GM12878 (cell line): ENCODE data around the gene ADARB1. TPM values are rescaled to one million over a fixed set of nuclear protein-coding genes. Genes with fewer than 3 reads are reported as not detected.

Experiments used
- ATAC-seq: fragments of 200-7000 bp; cut with Tn5 transposase; 3 replicates; pipeline ENCODE4 v1.9.1; 2020; ENCODE audit warnings: mild to moderate bottlenecking, moderate library complexity
- BruUV-seq: library from RNA; stranded (reverse); fragments of 400-500 nt; replicated peaks from 2 replicates; lab custom pipeline; 2021; lab: Mats Ljungman, UMichigan
- CTCF ChIA-PET: fragments of 300-600 bp; sonication (Branson Sonifier 250); formaldehyde crosslinking; extraction: SDS; loops from one replicate; lab custom pipeline; 2021; ENCODE audit warnings: inconsistent platforms; lab: Yijun Ruan, JAX
- POLR2A ChIA-PET: fragments of 350-600 bp; formaldehyde crosslinking; extraction: SDS; loops from one replicate; lab custom pipeline; 2021; ENCODE audit warnings: inconsistent platforms; lab: Charles Lee
- RAD21 ChIA-PET: fragments of 300-600 bp; sonication (Branson Sonifier 250); formaldehyde crosslinking; loops from one replicate; lab custom pipeline; 2023; ENCODE audit warnings: antibody characterized with exemption; ENCODE audit not compliant: unreplicated experiment; lab: Charles Lee
- SMC1A ChIA-PET: fragments of 300-600 bp; sonication (Branson Sonifier 250); formaldehyde crosslinking; loops from one replicate; lab custom pipeline; 2023; ENCODE audit not compliant: unreplicated experiment, uncharacterized antibody; lab: Charles Lee
- DNase-seq: peaks from one replicate; pipeline ENCODE4 v3.0.0-alpha.2; 2011; ENCODE audit warnings: low read depth, low spot score
- FAIRE-seq: peaks from 3 replicates; lab custom pipeline; 2011; peaks lifted over from hg19 to GRCh38; lab: Jason Lieb, UNC
- H2AFZ ChIP-seq: 2 replicates; pipeline ENCODE4 v1.6.0; 2011; ENCODE audit warnings: low read depth, low read length, control low read depth; ENCODE audit not compliant: control insufficient read depth
- H3K27ac ChIP-seq: 2 replicates; pipeline ENCODE4 v1.5.1; 2011; ENCODE audit warnings: control low read depth; ENCODE audit not compliant: control insufficient read depth, insufficient read depth
- H3K27me3 ChIP-seq, 2 experiments: replicated peaks in 1 of 2; 2 replicates each; pipeline versions ENCODE4 v1.6.0 to v1.6.1; 2011; ENCODE audit warnings: low read length in 1 of 2; ENCODE audit not compliant: control insufficient read depth in 2 of 2, insufficient read depth in 2 of 2
- H3K36me3 ChIP-seq, 2 experiments: 2 replicates each; pipeline ENCODE4 v1.5.1; 2011; ENCODE audit warnings: low read length in 1 of 2; ENCODE audit not compliant: control insufficient read depth in 2 of 2, insufficient read depth in 2 of 2
- H3K4me1 ChIP-seq: 2 replicates; pipeline ENCODE4 v1.6.1; 2011; ENCODE audit warnings: mild to moderate bottlenecking, low read length, moderate library complexity, mixed read lengths; ENCODE audit not compliant: control insufficient read depth, insufficient read depth
- H3K4me2 ChIP-seq: 2 replicates; pipeline ENCODE4 v1.6.0; 2011; ENCODE audit warnings: control low read depth; ENCODE audit not compliant: control insufficient read depth, insufficient read depth
- H3K4me3 ChIP-seq: fragments of 200-600 bp; sonication (generic); 2 replicates; pipeline ENCODE4 v1.5.1; 2016
- H3K79me2 ChIP-seq: 2 replicates; pipeline ENCODE4 v1.6.0; 2011; ENCODE audit warnings: low read length; ENCODE audit not compliant: control insufficient read depth, insufficient read depth
- H3K9ac ChIP-seq: 2 replicates; pipeline ENCODE4 v1.8.0; 2011; ENCODE audit warnings: low read length, control low read depth, mixed read lengths; ENCODE audit not compliant: control insufficient read depth, insufficient read depth
- H3K9me3 ChIP-seq: replicated peaks from 3 replicates; pipeline ENCODE4 v1.5.1; 2011; ENCODE audit warnings: mild to moderate bottlenecking, low read length; ENCODE audit not compliant: control insufficient read depth, insufficient read depth
- H4K20me1 ChIP-seq: 2 replicates; pipeline ENCODE4 v1.6.0; 2011; ENCODE audit not compliant: control insufficient read depth, insufficient read depth
- ATF3 ChIP-seq: IDR thresholded peaks from 2 replicates; pipeline ENCODE4 v1.6.1; 2011; ENCODE audit warnings: low read depth, mild to moderate bottlenecking, low read length, moderate library complexity, borderline replicate concordance; ENCODE audit errors: extremely low read depth
- CBFB ChIP-seq: IDR thresholded peaks from 2 replicates; pipeline ENCODE4 v1.6.1; 2016; ENCODE audit warnings: antibody characterized with exemption, low read depth
- E4F1 ChIP-seq: fragments of 450-650 bp; IDR thresholded peaks from 2 replicates; pipeline ENCODE4 v1.6.1; 2018; ENCODE audit warnings: borderline replicate concordance, mild to moderate bottlenecking; ENCODE audit not compliant: partially characterized antibody
- IKZF1 ChIP-seq: fragments of 450-650 bp; conservative IDR thresholded peaks from 2 replicates; pipeline ENCODE4 v1.6.1; 2017; ENCODE audit warnings: antibody characterized with exemption, mild to moderate bottlenecking
- IRF4 ChIP-seq: IDR thresholded peaks from 2 replicates; pipeline ENCODE4 v1.6.1; 2011; ENCODE audit warnings: low read depth, low read length
- MXI1 ChIP-seq: fragments of 150-350 bp; IDR thresholded peaks from 2 replicates; pipeline ENCODE4 v1.6.1; 2011; ENCODE audit warnings: low read depth, mild to moderate bottlenecking, inconsistent platforms, low read length, improper control_type of control experiment
- NFIC ChIP-seq: IDR thresholded peaks from 2 replicates; pipeline ENCODE4 v1.6.1; 2012; ENCODE audit warnings: low read depth, mild to moderate bottlenecking, inconsistent platforms, low read length, moderate library complexity
- PRDM15 ChIP-seq: fragments of 450-650 bp; formaldehyde crosslinking; IDR thresholded peaks from 2 replicates; pipeline ENCODE4 v1.4.0; 2020; ENCODE audit warnings: mild to moderate bottlenecking, moderate library complexity
- SIN3A ChIP-seq: IDR thresholded peaks from 2 replicates; pipeline ENCODE4 v1.6.1; 2012; ENCODE audit warnings: low read depth, low read length, improper control_type of control experiment
- SIX5 ChIP-seq: IDR thresholded peaks from 2 replicates; pipeline ENCODE4 v1.6.1; 2011; ENCODE audit warnings: mild to moderate bottlenecking, low read depth, low read length, moderate library complexity; ENCODE audit not compliant: severe bottlenecking
- WGBS: methylation state at CpG from one replicate; pipeline ENCODE4 v1.1.6; 2016; ENCODE audit warnings: low lambda C conversion rate; ENCODE audit not compliant: insufficient replicate concordance, insufficient coverage; ENCODE audit errors: missing lambda C conversion rate; 5-methylcytosine and 5-hydroxymethylcytosine counted together
- in situ Hi-C: fragments of 300-500 bp; cut with MboI; formaldehyde crosslinking; loops from 9 replicates; pipeline ENCODE4 v1.14.3; 2018; ENCODE audit warnings: mixed read lengths
- intact Hi-C: fragments of 100-400 bp; cut with micrococcal nuclease; formaldehyde crosslinking; loops from one replicate; pipeline ENCODE4 v1.14.2; 2022; ENCODE audit not compliant: unreplicated experiment
- polyA plus RNA-seq, 11 experiments: library from polyadenylated mRNA; depleted of rRNA in 4 of 11; unstranded in 6 of 11; stranded (reverse) in 5 of 11; fragments of >200 nt; fragmentation: Nextera tagmentation in 4 of 11; fragmentation: Illumina TruSeq in 1 of 11; extraction: Ambion mirVana in 4 of 11; extraction: Trizol in 1 of 11; gene quantifications; 1 replicate in 1 of 11; 2 replicates in 10 of 11; pipeline versions ENCODE4 v1.2.1 to v1.2.3, GENCODE V29; 2011 to 2016; ENCODE audit warnings: inconsistent platforms in 2 of 11, missing spikeins in 2 of 11, low read depth in 1 of 11
- total RNA-seq, 4 experiments: library from RNA; depleted of rRNA in 3 of 4; stranded (reverse); fragments of >200 nt in 3 of 4; fragmentation: Illumina TruSeq in 1 of 4; extraction: Trizol in 1 of 4; gene quantifications; 2 replicates each; pipeline versions ENCODE4 v1.2.1 to v1.2.3, GENCODE V29; 2013 to 2021
- TF ChIP-seq, protein P1 (sequence below): fragments of 450-650 bp; IDR thresholded peaks from 2 replicates; pipeline ENCODE4 v1.6.1; 2016; ENCODE audit warnings: mild to moderate bottlenecking, moderate library complexity, borderline replicate concordance

The ADARB1 gene
- total and polyA plus RNA-seq, 10 of the 15 experiments (the other 5 are each of a cell fraction or from before 2014, with no cell fraction given): 5.7 to 61.7 (median 25.3) TPM

- POLR2A ChIA-PET: interaction anchor here (0.7 to 1.6 kb wide), 5 partner anchors 9 to 21 kb away, joined by 3 to 10 read pairs (median 3); no protein-coding TSS in a partner anchor
- peaks cover 53% of the 10 kb centered on the region for H3K4me1 ChIP-seq
- in situ Hi-C loops: no loop called here
- TF ChIP-seq CBFB (no peak), PRDM15 (CRISPR knock-in tag) (no peak), NFIC (no peak), SIN3A (no peak), SIX5 (no peak), MXI1 (no peak), E4F1 (no peak), IKZF1 (no peak), ATF3 (no peak), IRF4 (no peak)
- TF ChIP-seq, protein P1, sequence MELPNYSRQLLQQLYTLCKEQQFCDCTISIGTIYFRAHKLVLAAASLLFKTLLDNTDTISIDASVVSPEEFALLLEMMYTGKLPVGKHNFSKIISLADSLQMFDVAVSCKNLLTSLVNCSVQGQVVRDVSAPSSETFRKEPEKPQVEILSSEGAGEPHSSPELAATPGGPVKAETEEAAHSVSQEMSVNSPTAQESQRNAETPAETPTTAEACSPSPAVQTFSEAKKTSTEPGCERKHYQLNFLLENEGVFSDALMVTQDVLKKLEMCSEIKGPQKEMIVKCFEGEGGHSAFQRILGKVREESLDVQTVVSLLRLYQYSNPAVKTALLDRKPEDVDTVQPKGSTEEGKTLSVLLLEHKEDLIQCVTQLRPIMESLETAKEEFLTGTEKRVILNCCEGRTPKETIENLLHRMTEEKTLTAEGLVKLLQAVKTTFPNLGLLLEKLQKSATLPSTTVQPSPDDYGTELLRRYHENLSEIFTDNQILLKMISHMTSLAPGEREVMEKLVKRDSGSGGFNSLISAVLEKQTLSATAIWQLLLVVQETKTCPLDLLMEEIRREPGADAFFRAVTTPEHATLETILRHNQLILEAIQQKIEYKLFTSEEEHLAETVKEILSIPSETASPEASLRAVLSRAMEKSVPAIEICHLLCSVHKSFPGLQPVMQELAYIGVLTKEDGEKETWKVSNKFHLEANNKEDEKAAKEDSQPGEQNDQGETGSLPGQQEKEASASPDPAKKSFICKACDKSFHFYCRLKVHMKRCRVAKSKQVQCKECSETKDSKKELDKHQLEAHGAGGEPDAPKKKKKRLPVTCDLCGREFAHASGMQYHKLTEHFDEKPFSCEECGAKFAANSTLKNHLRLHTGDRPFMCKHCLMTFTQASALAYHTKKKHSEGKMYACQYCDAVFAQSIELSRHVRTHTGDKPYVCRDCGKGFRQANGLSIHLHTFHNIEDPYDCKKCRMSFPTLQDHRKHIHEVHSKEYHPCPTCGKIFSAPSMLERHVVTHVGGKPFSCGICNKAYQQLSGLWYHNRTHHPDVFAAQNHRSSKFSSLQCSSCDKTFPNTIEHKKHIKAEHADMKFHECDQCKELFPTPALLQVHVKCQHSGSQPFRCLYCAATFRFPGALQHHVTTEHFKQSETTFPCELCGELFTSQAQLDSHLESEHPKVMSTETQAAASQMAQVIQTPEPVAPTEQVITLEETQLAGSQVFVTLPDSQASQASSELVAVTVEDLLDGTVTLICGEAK: no peak
These were observed 33.8 kb downstream of the ADARB1 start for GRCh38 chr21:45108034-45108790.

More at GRCh38 chr21:45108034-45108790, 33.8 kb downstream of the ADARB1 start:
- Histone ChIP-seq H3K27ac (no peak overlapping the region), H3K9ac (no peak overlapping the region), H3K9me3 (peaks cover 8% of the 10 kb centered on the region; the same call in 2 of the 3 replicates), H3K79me2 (no peaks in the 10 kb centered on the region), H3K36me3 (no peaks in the 10 kb centered on the region), H4K20me1 (no peaks in the 10 kb centered on the region), H3K4me2 (no peak overlapping the region), H3K27me3 (no peaks in the 10 kb centered on the region), H2AFZ (no peak overlapping the region), H3K4me3 (no peak overlapping the region)
- DNase-seq (no peak), ATAC-seq (no peak), FAIRE-seq (no peak)
- SMC1A ChIA-PET: interaction anchor here (1.0 to 18.3 kb wide), 7 partner anchors 10 to 32 kb away, joined by 3 to 560 read pairs (median 6); no protein-coding TSS in a partner anchor
- RAD21 ChIA-PET: interaction anchor here (1.2 to 8.2 kb wide), 3 partner anchors 14 to 31 kb away, joined by 3 to 204 read pairs (median 6); no protein-coding TSS in a partner anchor
- CTCF ChIA-PET: interaction anchor here (1.2 to 15.5 kb wide), 5 partner anchors 9 to 158 kb away, joined by 3 to 626 read pairs (median 28); no protein-coding TSS in a partner anchor
- no TSS peak for BruUV-seq
- intact Hi-C loops: no loop called here
- WGBS: 97% methylated on average over 6 of the region's 6 CpGs
